Measurements from ENCODE around the gene SBF2. TPM values are rescaled to one million over a fixed set of nuclear protein-coding genes. Genes with fewer than 3 reads are reported as not detected.

Gene SBF2
- polyA plus RNA-seq, 1 donor (not counting 4 experiments of a cell fraction or from before 2014, with no cell fraction given): 24.5 TPM

- H3K36me3 ChIP-seq (ENCODE audit: control insufficient read depth in 2 of 2, extremely low read depth in 1 of 2, insufficient read depth in 2 of 2, low read length in 2 of 2): peaks cover 6 to 8% of the 10 kb centered on the region in 2 experiments
- no peak for TF ChIP-seq EZH2 (IDR thresholded peaks at IDR 0.05; ENCODE audit: low read length)
Measured at GRCh38 chr11:9806946-9807687, 486.9 kb downstream of the SBF2 start.

GRCh38 chr11:9804419-9804902 is 489.6 kb downstream of the SBF2 start:
- Histone ChIP-seq H3K79me2 (ENCODE audit: control insufficient read depth, insufficient read depth, low read length) (no peaks in the 10 kb centered on the region), H3K4me1 (ENCODE audit: control insufficient read depth, extremely low read depth, insufficient read depth, low read length) (peaks cover 29% of the 10 kb centered on the region), H2AFZ (ENCODE audit: control insufficient read depth, low read length) (no peak overlapping the region), H3K9me3 (ENCODE audit: control insufficient read depth, low read depth, low read length) (no peaks in the 10 kb centered on the region), H3K4me2 (ENCODE audit: control insufficient read depth, extremely low read depth, insufficient read depth, low read depth, low read length) (no peak overlapping the region), H3K36me3 (ENCODE audit: control insufficient read depth in 2 of 2, extremely low read depth in 1 of 2, insufficient read depth in 2 of 2, low read length in 2 of 2) (peaks cover 6 to 8% of the 10 kb centered on the region in 2 experiments), H3K4me3 (ENCODE audit: control insufficient read depth in 2 of 3, extremely low read depth in 1 of 3, insufficient read depth in 2 of 3, low read depth in 1 of 3, low read length in 3 of 3) (no peak overlapping the region), H4K20me1 (ENCODE audit: control insufficient read depth, extremely low read depth, insufficient read depth, low read length) (no peaks in the 10 kb centered on the region), H3K27me3 (ENCODE audit: control insufficient read depth, extremely low read depth, insufficient read depth, low read length) (no peaks in the 10 kb centered on the region), H3K9me1 (ENCODE audit: control insufficient read depth, extremely low read depth, insufficient read depth, low read length) (no peaks in the 10 kb centered on the region), H3K27ac (ENCODE audit: control insufficient read depth, insufficient read depth, low read length) (no peak overlapping the region), H3K9ac (ENCODE audit: control insufficient read depth, extremely low read depth, insufficient read depth, low read length) (no peak overlapping the region)
- TF ChIP-seq CTCF (optimal IDR thresholded peaks at IDR 0.05 in 1 of 3, IDR thresholded peaks at IDR 0.05 in 1 of 3, conservative IDR thresholded peaks at IDR 0.05 in 1 of 3; ENCODE audit: extremely low read depth in 1 of 3, insufficient read depth in 2 of 3, low read length in 3 of 3) (no peak), EZH2 (IDR thresholded peaks at IDR 0.05; ENCODE audit: low read length) (no peak)
- dilution Hi-C loops (cut with MboI; ENCODE audit: extremely low pct_ligation_motif_present, low sequenced_read_pairs): no loop called here
- FAIRE-seq (no peak), DNase-seq (ENCODE audit: low read depth, low spot score) (no peak)

More at GRCh38 chr11:9806946-9807687, 486.9 kb downstream of the SBF2 start:
- Histone ChIP-seq H3K9ac (ENCODE audit: control insufficient read depth, extremely low read depth, insufficient read depth, low read length) (no peak overlapping the region), H3K4me1 (ENCODE audit: control insufficient read depth, extremely low read depth, insufficient read depth, low read length) (peaks cover 21% of the 10 kb centered on the region), H4K20me1 (ENCODE audit: control insufficient read depth, extremely low read depth, insufficient read depth, low read length) (no peaks in the 10 kb centered on the region), H3K79me2 (ENCODE audit: control insufficient read depth, insufficient read depth, low read length) (no peaks in the 10 kb centered on the region), H3K9me3 (ENCODE audit: control insufficient read depth, low read depth, low read length) (no peaks in the 10 kb centered on the region), H3K27me3 (ENCODE audit: control insufficient read depth, extremely low read depth, insufficient read depth, low read length) (no peaks in the 10 kb centered on the region), H3K4me2 (ENCODE audit: control insufficient read depth, extremely low read depth, insufficient read depth, low read depth, low read length) (no peak overlapping the region), H3K4me3 (ENCODE audit: control insufficient read depth in 2 of 3, extremely low read depth in 1 of 3, insufficient read depth in 2 of 3, low read depth in 1 of 3, low read length in 3 of 3) (no peak overlapping the region), H3K9me1 (ENCODE audit: control insufficient read depth, extremely low read depth, insufficient read depth, low read length) (no peaks in the 10 kb centered on the region), H3K27ac (ENCODE audit: control insufficient read depth, insufficient read depth, low read length) (no peak overlapping the region), H2AFZ (ENCODE audit: control insufficient read depth, low read length) (no peak overlapping the region)
- dilution Hi-C loops (cut with MboI; ENCODE audit: extremely low pct_ligation_motif_present, low sequenced_read_pairs): no loop called here
- DNase-seq (ENCODE audit: low read depth, low spot score) (no peak), FAIRE-seq (no peak)

All from keratinocyte (primary cell).